Measurements from ENCODE around the gene BACE1-AS.

BACE1-AS gene

GRCh38 chr11:117313828-117314768 is 23.0 kb downstream of the BACE1-AS start:
- TF ChIP-seq FOXP2 (optimal IDR thresholded peaks at IDR 0.05; ENCODE audit: borderline replicate concordance, extremely low read depth, extremely low read length, insufficient read depth) (no peak), TAF1 (IDR thresholded peaks at IDR 0.05; ENCODE audit: borderline replicate concordance, insufficient read depth, low read length) (no peak), POLR2AphosphoS5 (IDR thresholded peaks at IDR 0.05; ENCODE audit: low read depth, low read length) (peak; percentile 15; the same call in 1 of the 2 replicates), SIN3A (IDR thresholded peaks at IDR 0.05; ENCODE audit: borderline replicate concordance, insufficient read depth, low read length) (no peak)
- TF ChIP-seq, protein P1, sequence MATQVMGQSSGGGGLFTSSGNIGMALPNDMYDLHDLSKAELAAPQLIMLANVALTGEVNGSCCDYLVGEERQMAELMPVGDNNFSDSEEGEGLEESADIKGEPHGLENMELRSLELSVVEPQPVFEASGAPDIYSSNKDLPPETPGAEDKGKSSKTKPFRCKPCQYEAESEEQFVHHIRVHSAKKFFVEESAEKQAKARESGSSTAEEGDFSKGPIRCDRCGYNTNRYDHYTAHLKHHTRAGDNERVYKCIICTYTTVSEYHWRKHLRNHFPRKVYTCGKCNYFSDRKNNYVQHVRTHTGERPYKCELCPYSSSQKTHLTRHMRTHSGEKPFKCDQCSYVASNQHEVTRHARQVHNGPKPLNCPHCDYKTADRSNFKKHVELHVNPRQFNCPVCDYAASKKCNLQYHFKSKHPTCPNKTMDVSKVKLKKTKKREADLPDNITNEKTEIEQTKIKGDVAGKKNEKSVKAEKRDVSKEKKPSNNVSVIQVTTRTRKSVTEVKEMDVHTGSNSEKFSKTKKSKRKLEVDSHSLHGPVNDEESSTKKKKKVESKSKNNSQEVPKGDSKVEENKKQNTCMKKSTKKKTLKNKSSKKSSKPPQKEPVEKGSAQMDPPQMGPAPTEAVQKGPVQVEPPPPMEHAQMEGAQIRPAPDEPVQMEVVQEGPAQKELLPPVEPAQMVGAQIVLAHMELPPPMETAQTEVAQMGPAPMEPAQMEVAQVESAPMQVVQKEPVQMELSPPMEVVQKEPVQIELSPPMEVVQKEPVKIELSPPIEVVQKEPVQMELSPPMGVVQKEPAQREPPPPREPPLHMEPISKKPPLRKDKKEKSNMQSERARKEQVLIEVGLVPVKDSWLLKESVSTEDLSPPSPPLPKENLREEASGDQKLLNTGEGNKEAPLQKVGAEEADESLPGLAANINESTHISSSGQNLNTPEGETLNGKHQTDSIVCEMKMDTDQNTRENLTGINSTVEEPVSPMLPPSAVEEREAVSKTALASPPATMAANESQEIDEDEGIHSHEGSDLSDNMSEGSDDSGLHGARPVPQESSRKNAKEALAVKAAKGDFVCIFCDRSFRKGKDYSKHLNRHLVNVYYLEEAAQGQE (IDR thresholded peaks at IDR 0.05; ENCODE audit: insufficient read depth in 1 of 2, low read depth in 2 of 2, low read length in 2 of 2) = no peak

- no peak for TF ChIP-seq FOXP2 (optimal IDR thresholded peaks at IDR 0.05; ENCODE audit: borderline replicate concordance, extremely low read depth, extremely low read length, insufficient read depth)
- no peak for TF ChIP-seq TAF1 (IDR thresholded peaks at IDR 0.05; ENCODE audit: borderline replicate concordance, insufficient read depth, low read length)
Observed at GRCh38 chr11:117314840-117315239, 23.7 kb downstream of the BACE1-AS start.

DNA sequence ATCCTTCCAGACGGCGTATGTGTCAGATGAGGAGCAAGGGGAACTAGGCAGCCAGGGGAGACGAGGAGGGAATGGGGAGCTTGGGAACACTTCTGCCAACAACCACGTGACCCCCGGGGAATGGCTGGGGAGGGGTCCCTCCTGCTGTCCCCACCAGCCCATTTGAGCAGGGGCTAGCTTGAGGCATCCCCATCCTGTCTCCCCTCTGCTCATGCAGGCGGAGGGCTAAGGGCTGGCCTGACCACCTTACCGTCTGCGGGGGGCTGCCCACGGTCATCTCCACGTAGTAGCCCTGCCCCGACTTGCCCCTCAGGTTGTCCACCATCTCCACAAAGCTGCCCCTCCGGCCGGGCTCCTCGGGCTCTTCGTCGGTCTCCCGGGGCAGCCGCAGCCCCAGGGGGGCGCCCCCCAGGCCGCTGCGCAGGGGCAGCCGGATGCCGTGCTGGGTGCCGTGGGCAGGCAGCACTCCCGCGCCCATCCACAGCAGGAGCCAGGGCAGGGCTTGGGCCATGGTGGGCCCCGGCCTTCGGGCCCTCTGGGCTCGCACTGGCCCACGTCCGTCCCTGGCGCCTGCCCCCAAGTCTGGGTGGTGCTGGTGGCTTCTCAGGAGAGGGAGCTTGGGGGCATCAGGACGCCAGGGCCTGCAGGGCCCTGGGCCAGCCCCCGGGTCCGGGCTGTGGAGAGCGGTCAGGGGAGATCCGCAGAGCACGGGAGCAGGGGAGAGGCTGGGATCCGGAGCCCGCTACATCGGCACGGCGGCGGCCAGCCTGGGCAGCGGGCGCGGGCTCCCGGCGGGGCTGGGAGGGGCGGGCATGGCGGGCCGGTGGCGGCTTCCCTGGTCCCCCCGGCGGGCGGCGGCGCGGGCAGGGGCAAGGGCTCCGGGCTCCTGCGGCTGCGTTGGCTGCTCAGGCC is 24.4 kb downstream of the BACE1-AS start:
- no peak for TF ChIP-seq TAF1 (IDR thresholded peaks at IDR 0.05; ENCODE audit: borderline replicate concordance, insufficient read depth, low read length)
- no peak for TF ChIP-seq SIN3A (IDR thresholded peaks at IDR 0.05; ENCODE audit: borderline replicate concordance, insufficient read depth, low read length)
- TF ChIP-seq POLR2AphosphoS5 (IDR thresholded peaks at IDR 0.05; ENCODE audit: low read depth, low read length) = no peak
- TF ChIP-seq FOXP2 (optimal IDR thresholded peaks at IDR 0.05; ENCODE audit: borderline replicate concordance, extremely low read depth, extremely low read length, insufficient read depth) = no peak
- TF ChIP-seq, protein P1 (IDR thresholded peaks at IDR 0.05; ENCODE audit: insufficient read depth in 1 of 2, low read depth in 2 of 2, low read length in 2 of 2) = no peak

DNA sequence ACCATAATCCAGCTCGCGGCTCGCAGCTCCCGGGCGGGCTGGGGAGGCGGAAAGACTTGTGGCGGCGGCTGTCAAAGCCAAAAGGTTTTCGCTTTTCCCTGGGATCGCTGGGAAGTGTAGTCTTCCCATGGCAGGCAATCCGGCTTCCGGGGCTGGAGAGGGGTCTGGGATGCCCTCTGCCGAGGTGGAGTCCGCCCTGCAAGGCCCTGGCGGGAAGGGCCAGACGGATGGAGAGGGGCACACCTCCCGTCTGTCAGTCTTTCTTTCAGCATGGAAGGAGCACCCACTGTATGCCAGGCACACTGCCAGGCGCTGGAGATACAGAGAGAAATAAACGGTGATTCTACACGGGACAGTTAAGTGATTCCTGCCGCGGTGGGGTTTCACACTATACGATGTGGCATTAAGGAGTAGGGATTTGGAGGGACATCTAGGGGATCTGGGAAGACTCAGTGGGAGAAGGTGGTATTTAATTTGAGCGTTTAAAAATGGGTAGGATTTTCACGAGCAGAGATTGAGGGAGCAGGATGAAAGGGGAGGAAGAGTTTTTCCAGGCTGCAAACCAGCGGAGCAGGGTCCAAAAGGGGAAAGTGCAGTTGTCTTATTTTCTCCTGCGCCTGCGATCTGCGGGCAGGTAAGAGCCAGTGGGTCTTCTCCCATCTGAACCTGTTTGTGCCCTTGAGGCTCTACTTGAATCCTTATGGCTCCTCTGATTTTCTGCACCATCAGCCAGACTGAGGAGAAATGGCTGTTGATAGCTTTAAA is 25.2 kb downstream of the BACE1-AS start, which contains the start of gene BACE1:
Gene BACE1, minus strand, starts transcription at position 60 of the 765 bp plus-strand sequence. CDS start 461 bp downstream, outside the sequence.
- TF ChIP-seq FOXP2 (optimal IDR thresholded peaks at IDR 0.05; ENCODE audit: borderline replicate concordance, extremely low read depth, extremely low read length, insufficient read depth) = peak; percentile 71
- TF ChIP-seq, protein P1 (IDR thresholded peaks at IDR 0.05; ENCODE audit: insufficient read depth in 1 of 2, low read depth in 2 of 2, low read length in 2 of 2) = no peak
- no peak for TF ChIP-seq SIN3A (IDR thresholded peaks at IDR 0.05; ENCODE audit: borderline replicate concordance, insufficient read depth, low read length)
- peak; percentile 79; the same call in 1 of the 2 replicates for TF ChIP-seq POLR2AphosphoS5 (IDR thresholded peaks at IDR 0.05; ENCODE audit: low read depth, low read length)
- TF ChIP-seq TAF1 (IDR thresholded peaks at IDR 0.05; ENCODE audit: borderline replicate concordance, insufficient read depth, low read length) = peak; percentile 80

All from PFSK-1 (cell line).